ENCODE results near the gene SLCO1A2. TPM values are rescaled to one million over a fixed set of nuclear protein-coding genes. Genes with fewer than 3 reads are reported as not detected.

SLCO1A2 gene
- total and polyA plus RNA-seq, 2 donors (not counting 3 experiments of a cell fraction or from before 2014, with no cell fraction given) = not detected

DNA sequence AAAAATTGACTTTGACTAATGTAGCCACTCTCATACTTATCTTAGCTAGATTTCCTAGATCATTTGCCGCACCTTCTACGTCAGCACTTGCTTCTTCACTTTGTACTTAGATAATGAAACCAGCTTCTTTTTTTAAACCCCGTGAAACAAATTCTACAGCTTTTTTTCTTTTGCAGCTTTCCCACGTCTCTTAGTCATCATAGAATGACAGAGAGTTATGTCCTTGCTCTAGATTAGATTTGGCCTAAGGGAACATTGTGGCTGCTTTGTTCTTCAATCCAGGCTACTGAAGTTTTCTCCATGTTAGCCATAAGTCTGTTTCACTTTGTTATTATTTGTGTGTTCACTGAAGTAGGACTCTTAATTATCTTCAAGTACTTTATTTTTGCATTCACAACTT is 94.9 kb downstream of the SLCO1A2 start:
- Histone ChIP-seq H3K9ac (replicated peaks; ENCODE audit: extremely low read depth, insufficient read depth, low read length) (no peak overlapping the region), H3K79me2 (ENCODE audit: control insufficient read depth, insufficient read depth, low read length) (no peaks in the 10 kb centered on the region), H3K9me3 (replicated peaks; ENCODE audit: control insufficient read depth, insufficient read depth, low read length) (no peaks in the 10 kb centered on the region), H3K36me3 (ENCODE audit: control insufficient read depth in 2 of 2, extremely low read depth in 1 of 2, insufficient read depth in 2 of 2, low read length in 2 of 2) (no peaks in the 10 kb centered on the region), H3K27me3 (ENCODE audit: control insufficient read depth in 2 of 2, insufficient read depth in 2 of 2, low read length in 2 of 2) (no peaks in the 10 kb centered on the region), H3K4me1 (ENCODE audit: control insufficient read depth, extremely low read depth, insufficient read depth, low read length) (no peaks in the 10 kb centered on the region), H3K4me2 (ENCODE audit: insufficient read depth, low read length) (no peak overlapping the region), H3K9me1 (replicated peaks; ENCODE audit: control insufficient read depth, extremely low read depth, insufficient read depth, low read length) (peaks cover 2% of the 10 kb centered on the region), H3K4me3 (replicated peaks in 1 of 3; ENCODE audit: insufficient read depth in 1 of 3, low read depth in 1 of 3, low read length in 3 of 3) (no peak overlapping the region), H4K20me1 (replicated peaks; ENCODE audit: control insufficient read depth, extremely low read depth, insufficient read depth, low read length) (no peaks in the 10 kb centered on the region), H2AFZ (ENCODE audit: low read depth, low read length) (no peak overlapping the region), H3K27ac (ENCODE audit: insufficient read depth, low read depth, low read length) (no peak overlapping the region)
- POLR2A ChIA-PET = no interaction called here
- CTCF ChIA-PET = interaction anchor here (1.4 to 1.6 kb wide), 3 partner anchors 9 to 12 kb away, joined by 5 to 6 read pairs (median 5); no protein-coding TSS in a partner anchor
- no peak for FAIRE-seq
- BruUV-seq (replicated peaks) = no TSS peak
- intact Hi-C loops (cut with micrococcal nuclease) = no loop called here
- no peak for DNase-seq (ENCODE audit: low read depth, low spot score)
- TF ChIP-seq, protein P1, sequence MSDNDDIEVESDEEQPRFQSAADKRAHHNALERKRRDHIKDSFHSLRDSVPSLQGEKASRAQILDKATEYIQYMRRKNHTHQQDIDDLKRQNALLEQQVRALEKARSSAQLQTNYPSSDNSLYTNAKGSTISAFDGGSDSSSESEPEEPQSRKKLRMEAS (IDR thresholded peaks at IDR 0.05; ENCODE audit: insufficient read depth, insufficient read length) = no peak
- TF ChIP-seq POLR2A (IDR thresholded peaks at IDR 0.05; ENCODE audit: low read depth, low read length) (no peak), EZH2 (IDR thresholded peaks at IDR 0.05; ENCODE audit: borderline replicate concordance, low read depth, low read length, severe bottlenecking) (no peak), FOS (IDR thresholded peaks at IDR 0.05; ENCODE audit: borderline replicate concordance, insufficient read depth, low read length) (no peak), MYC (IDR thresholded peaks at IDR 0.05; ENCODE audit: low read depth, low read length) (no peak), GATA2 (IDR thresholded peaks at IDR 0.05; ENCODE audit: insufficient read depth, insufficient read length, low read depth, low read length) (no peak), JUN (IDR thresholded peaks at IDR 0.05; ENCODE audit: borderline replicate concordance, insufficient read depth, insufficient read length, low read depth) (no peak), POLR2AphosphoS5 (IDR thresholded peaks at IDR 0.05; ENCODE audit: insufficient read depth, low read depth, low read length) (no peak)
- TF ChIP-seq, protein P2, sequence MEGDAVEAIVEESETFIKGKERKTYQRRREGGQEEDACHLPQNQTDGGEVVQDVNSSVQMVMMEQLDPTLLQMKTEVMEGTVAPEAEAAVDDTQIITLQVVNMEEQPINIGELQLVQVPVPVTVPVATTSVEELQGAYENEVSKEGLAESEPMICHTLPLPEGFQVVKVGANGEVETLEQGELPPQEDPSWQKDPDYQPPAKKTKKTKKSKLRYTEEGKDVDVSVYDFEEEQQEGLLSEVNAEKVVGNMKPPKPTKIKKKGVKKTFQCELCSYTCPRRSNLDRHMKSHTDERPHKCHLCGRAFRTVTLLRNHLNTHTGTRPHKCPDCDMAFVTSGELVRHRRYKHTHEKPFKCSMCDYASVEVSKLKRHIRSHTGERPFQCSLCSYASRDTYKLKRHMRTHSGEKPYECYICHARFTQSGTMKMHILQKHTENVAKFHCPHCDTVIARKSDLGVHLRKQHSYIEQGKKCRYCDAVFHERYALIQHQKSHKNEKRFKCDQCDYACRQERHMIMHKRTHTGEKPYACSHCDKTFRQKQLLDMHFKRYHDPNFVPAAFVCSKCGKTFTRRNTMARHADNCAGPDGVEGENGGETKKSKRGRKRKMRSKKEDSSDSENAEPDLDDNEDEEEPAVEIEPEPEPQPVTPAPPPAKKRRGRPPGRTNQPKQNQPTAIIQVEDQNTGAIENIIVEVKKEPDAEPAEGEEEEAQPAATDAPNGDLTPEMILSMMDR (IDR thresholded peaks at IDR 0.05; ENCODE audit: extremely low read depth in 1 of 2, insufficient read depth in 1 of 2, low read depth in 1 of 2, low read length in 2 of 2) = no peak
- dilution Hi-C loops (cut with MboI; ENCODE audit: extremely low pct_ligation_motif_present, low sequenced_read_pairs) = no loop called here

Measured in endothelial cell of umbilical vein (primary cell).